Caco-2 (cell line): ENCODE measurements around the gene STAP1. TPM values are rescaled to one million over a fixed set of nuclear protein-coding genes. Genes with fewer than 3 reads are reported as not detected.

ENCODE experiments used
- BruUV-seq: library from RNA; stranded (reverse); fragments of 400-500 nt; replicated peaks from 2 replicates; lab custom pipeline; 2021; lab: Mats Ljungman, UMichigan
- CTCF ChIA-PET: fragments of 300-600 bp; sonication (Branson Sonifier 250); formaldehyde crosslinking; loops from one replicate; lab custom pipeline; 2022; ENCODE audit warnings: antibody characterized with exemption; lab: Charles Lee
- POLR2A ChIA-PET: fragments of 300-600 bp; sonication (Branson Sonifier 250); formaldehyde crosslinking; loops from one replicate; lab custom pipeline; 2022; ENCODE audit warnings: antibody characterized with exemption; lab: Charles Lee
- DNase-seq, 2 experiments: peaks; one replicate each; pipeline versions ENCODE4 v3.0.0 to v3.0.0-alpha.2; 2020 to 2022
- H3K27me3 ChIP-seq: replicated peaks from 2 replicates; pipeline ENCODE4 v1.6.0; 2011; ENCODE audit warnings: low read length; ENCODE audit not compliant: control insufficient read depth, insufficient read depth
- H3K36me3 ChIP-seq: 2 replicates; pipeline ENCODE4 v1.5.1; 2011; ENCODE audit warnings: low read length; ENCODE audit not compliant: control insufficient read depth, insufficient read depth
- H3K4me1 ChIP-seq: fragments of 250-450 bp; sonication (Bioruptor Pico); 2 replicates; pipeline ENCODE4 v1.5.1; 2020; ENCODE audit warnings: mild to moderate bottlenecking
- H3K4me3 ChIP-seq: 2 replicates; pipeline ENCODE4 v1.5.1; 2011; ENCODE audit warnings: low read depth, mild to moderate bottlenecking, control low read depth, low read length
- H3K9me3 ChIP-seq: fragments of 250-450 bp; sonication (Bioruptor Pico); 2 replicates; pipeline ENCODE4 v1.5.1; 2020; ENCODE audit warnings: mild to moderate bottlenecking, moderate library complexity
- H3K27ac Mint-ChIP-seq: one replicate; pipeline ENCODE4 v1.8.0; 2022; ENCODE audit warnings: mixed read lengths; ENCODE audit not compliant: unreplicated experiment
- H3K27me3 Mint-ChIP-seq: one replicate; pipeline ENCODE4 v1.8.0; 2022; ENCODE audit warnings: mixed read lengths; ENCODE audit not compliant: insufficient read depth, unreplicated experiment
- H3K36me3 Mint-ChIP-seq: one replicate; pipeline ENCODE4 v1.8.0; 2022; ENCODE audit warnings: mild to moderate bottlenecking, mixed read lengths; ENCODE audit not compliant: insufficient read depth, unreplicated experiment
- H3K4me1 Mint-ChIP-seq: one replicate; pipeline ENCODE4 v1.8.0; 2022; ENCODE audit warnings: low read depth, mixed read lengths; ENCODE audit not compliant: unreplicated experiment
- H3K4me3 Mint-ChIP-seq: one replicate; pipeline ENCODE4 v1.8.0; 2022; ENCODE audit warnings: mild to moderate bottlenecking, moderate library complexity, mixed read lengths; ENCODE audit not compliant: unreplicated experiment
- H3K9me3 Mint-ChIP-seq: one replicate; pipeline ENCODE4 v1.8.0; 2022; ENCODE audit warnings: mixed read lengths; ENCODE audit not compliant: unreplicated experiment
- intact Hi-C: fragments of 100-400 bp; cut with micrococcal nuclease; formaldehyde crosslinking; loops from one replicate; pipeline ENCODE4 v1.10.0; 2022; ENCODE audit not compliant: unreplicated experiment
- total RNA-seq: library from RNA; stranded (reverse); gene quantifications from 2 replicates; pipeline ENCODE4 v1.2.3, GENCODE V29; 2022
- TF ChIP-seq, protein P1 (sequence below), 2 experiments: fragments of 200-600 bp in 1 of 2; IDR thresholded peaks; 1 replicate in 1 of 2; 2 replicates in 1 of 2; pipeline versions ENCODE4 v1.5.1 to v1.8.0; 2011 to 2022; ENCODE audit warnings: antibody characterized with exemption in 1 of 2, control low read depth in 1 of 2, inconsistent platforms in 1 of 2, low read depth in 1 of 2, low read length in 1 of 2, mild to moderate bottlenecking in 1 of 2, moderate library complexity in 1 of 2; ENCODE audit not compliant: insufficient read depth in 1 of 2, severe bottlenecking in 1 of 2, unreplicated experiment in 1 of 2

STAP1 gene
- total RNA-seq, 1 experiment from 2014 or later = not detected

DNA sequence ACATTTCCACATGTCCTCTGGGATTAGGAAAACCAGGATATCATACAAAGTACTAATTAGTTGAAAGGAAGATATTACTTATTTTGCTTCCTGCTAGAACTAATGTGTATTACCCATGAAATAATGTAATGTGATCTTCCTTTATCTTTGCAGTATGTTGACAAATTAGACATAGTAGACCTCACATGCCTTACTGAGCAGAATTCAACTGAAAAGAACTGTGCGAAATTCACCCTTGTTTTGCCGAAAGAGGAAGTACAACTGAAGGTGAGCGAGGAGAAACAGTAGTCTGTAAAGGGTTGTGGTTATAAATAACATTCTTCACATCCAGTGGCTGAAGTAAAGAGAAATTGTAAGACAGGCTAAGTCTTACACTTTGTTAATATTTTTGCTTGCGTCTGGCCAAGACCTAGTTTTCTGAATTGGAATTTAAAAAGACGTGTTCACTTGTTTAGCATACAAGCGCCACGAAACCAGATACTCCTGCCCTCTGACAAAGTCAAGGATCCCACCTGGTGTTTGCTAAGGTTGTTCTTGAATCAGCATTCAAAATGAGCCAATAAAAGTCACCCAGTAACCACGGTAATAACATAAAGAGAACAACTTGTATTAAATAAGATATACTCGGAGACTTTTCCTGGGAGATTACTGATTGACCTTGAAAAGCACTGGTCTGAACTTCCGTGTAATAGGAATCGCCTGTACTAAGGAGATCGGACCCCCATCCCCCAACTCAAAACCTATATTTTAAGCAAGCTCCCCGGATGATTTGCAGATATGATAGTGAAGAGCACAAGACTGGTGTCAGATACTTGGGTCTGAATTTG lies 16.9 kb downstream of the STAP1 start:
- TF ChIP-seq, protein P1, sequence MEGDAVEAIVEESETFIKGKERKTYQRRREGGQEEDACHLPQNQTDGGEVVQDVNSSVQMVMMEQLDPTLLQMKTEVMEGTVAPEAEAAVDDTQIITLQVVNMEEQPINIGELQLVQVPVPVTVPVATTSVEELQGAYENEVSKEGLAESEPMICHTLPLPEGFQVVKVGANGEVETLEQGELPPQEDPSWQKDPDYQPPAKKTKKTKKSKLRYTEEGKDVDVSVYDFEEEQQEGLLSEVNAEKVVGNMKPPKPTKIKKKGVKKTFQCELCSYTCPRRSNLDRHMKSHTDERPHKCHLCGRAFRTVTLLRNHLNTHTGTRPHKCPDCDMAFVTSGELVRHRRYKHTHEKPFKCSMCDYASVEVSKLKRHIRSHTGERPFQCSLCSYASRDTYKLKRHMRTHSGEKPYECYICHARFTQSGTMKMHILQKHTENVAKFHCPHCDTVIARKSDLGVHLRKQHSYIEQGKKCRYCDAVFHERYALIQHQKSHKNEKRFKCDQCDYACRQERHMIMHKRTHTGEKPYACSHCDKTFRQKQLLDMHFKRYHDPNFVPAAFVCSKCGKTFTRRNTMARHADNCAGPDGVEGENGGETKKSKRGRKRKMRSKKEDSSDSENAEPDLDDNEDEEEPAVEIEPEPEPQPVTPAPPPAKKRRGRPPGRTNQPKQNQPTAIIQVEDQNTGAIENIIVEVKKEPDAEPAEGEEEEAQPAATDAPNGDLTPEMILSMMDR (IDR thresholded peaks at IDR 0.05; ENCODE audit: insufficient read depth in 1 of 2, low read depth in 1 of 2, low read length in 1 of 2, severe bottlenecking in 1 of 2, unreplicated experiment in 1 of 2) = no peak
- H3K9me3 Mint-ChIP-seq = no peaks in the 10 kb centered on the region
- intact Hi-C loops = no loop called here
- H3K36me3 ChIP-seq = no peaks in the 10 kb centered on the region
- no peak overlapping the region for H3K4me3 ChIP-seq
- no peak overlapping the region for H3K4me3 Mint-ChIP-seq
- ChIA-PET POLR2A (no interaction called here), CTCF (no interaction called here)
- H3K27me3 ChIP-seq = no peaks in the 10 kb centered on the region
- no peaks in the 10 kb centered on the region for H3K4me1 ChIP-seq
- no peak overlapping the region for H3K27ac Mint-ChIP-seq
- no peak for DNase-seq
- no TSS peak for BruUV-seq
- H3K36me3 Mint-ChIP-seq = no peaks in the 10 kb centered on the region
- no peaks in the 10 kb centered on the region for H3K4me1 Mint-ChIP-seq
- H3K27me3 Mint-ChIP-seq = no peaks in the 10 kb centered on the region
- H3K9me3 ChIP-seq = no peaks in the 10 kb centered on the region

DNA sequence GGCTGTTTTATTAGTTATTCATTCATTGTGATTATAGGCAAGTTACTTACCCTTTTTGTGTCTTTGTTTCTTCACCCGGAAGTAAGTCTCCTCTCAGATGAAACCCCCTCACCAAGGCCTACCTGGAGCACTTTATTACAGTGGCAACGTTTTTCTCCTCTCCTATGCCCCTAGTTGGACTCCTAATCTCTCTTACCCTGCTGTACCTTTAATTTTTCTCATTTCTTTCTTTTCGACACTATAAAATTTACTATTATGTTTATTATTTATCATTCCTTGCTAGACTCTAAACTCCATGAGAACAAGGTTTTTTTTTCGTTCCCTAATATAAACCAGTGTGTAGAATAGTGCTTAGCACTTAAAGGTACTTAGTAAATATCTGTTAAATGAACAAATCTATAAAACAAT lies 17.5 kb downstream of the STAP1 start:
- TF ChIP-seq, protein P1 (IDR thresholded peaks at IDR 0.05; ENCODE audit: insufficient read depth in 1 of 2, low read depth in 1 of 2, low read length in 1 of 2, severe bottlenecking in 1 of 2, unreplicated experiment in 1 of 2) = no peak
- H3K4me3 ChIP-seq = no peak overlapping the region
- H3K36me3 ChIP-seq = no peaks in the 10 kb centered on the region
- Mint-ChIP-seq H3K27ac (no peak overlapping the region), H3K36me3 (no peaks in the 10 kb centered on the region), H3K4me1 (no peaks in the 10 kb centered on the region), H3K27me3 (no peaks in the 10 kb centered on the region), H3K9me3 (no peaks in the 10 kb centered on the region), H3K4me3 (no peak overlapping the region)
- no peaks in the 10 kb centered on the region for H3K4me1 ChIP-seq
- ChIA-PET CTCF (no interaction called here), POLR2A (no interaction called here)
- intact Hi-C loops = no loop called here
- no TSS peak for BruUV-seq
- no peak for DNase-seq
- H3K9me3 ChIP-seq = no peaks in the 10 kb centered on the region
- H3K27me3 ChIP-seq = no peaks in the 10 kb centered on the region

DNA sequence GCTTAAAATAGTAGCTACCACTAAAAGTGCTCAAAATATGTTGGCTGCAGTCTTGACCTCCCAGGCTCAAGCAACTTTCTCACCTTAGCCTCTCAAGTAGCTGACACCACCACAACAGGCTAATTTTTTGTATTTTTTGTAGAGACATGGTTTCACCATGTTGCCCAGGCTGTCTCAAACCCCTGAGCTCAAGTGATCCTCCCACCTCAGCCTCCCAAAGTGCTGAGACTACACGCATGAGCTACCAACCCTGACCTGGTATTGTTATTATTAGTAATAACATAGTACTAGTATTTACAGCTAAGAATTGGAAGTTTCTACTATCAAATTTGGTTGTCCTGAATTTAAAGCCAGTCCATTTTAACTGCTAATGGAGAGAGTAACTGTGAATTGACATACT lies 18.0 kb downstream of the STAP1 start:
- no peaks in the 10 kb centered on the region for H3K9me3 ChIP-seq
- no peaks in the 10 kb centered on the region for H3K27me3 Mint-ChIP-seq
- H3K27me3 ChIP-seq = no peaks in the 10 kb centered on the region
- no peaks in the 10 kb centered on the region for H3K36me3 ChIP-seq
- no peaks in the 10 kb centered on the region for H3K4me1 Mint-ChIP-seq
- no peak overlapping the region for H3K4me3 Mint-ChIP-seq
- BruUV-seq = no TSS peak
- no peak for DNase-seq
- TF ChIP-seq, protein P1 (IDR thresholded peaks at IDR 0.05; ENCODE audit: insufficient read depth in 1 of 2, low read depth in 1 of 2, low read length in 1 of 2, severe bottlenecking in 1 of 2, unreplicated experiment in 1 of 2) = no peak
- H3K4me1 ChIP-seq = no peaks in the 10 kb centered on the region
- intact Hi-C loops = no loop called here
- ChIA-PET POLR2A (no interaction called here), CTCF (no interaction called here)
- H3K36me3 Mint-ChIP-seq = no peaks in the 10 kb centered on the region
- H3K4me3 ChIP-seq = no peak overlapping the region
- H3K9me3 Mint-ChIP-seq = no peaks in the 10 kb centered on the region
- no peak overlapping the region for H3K27ac Mint-ChIP-seq
